DND-41 (cell line): ENCODE data around the gene DNAJC5.

Experiments used
- EZH2 ChIP-seq: IDR thresholded peaks from 3 replicates; pipeline ENCODE4 v1.6.1; 2012; ENCODE audit warnings: borderline replicate concordance, low read depth, mild to moderate bottlenecking, moderate library complexity, low read length, inconsistent platforms; ENCODE audit not compliant: severe bottlenecking
- TF ChIP-seq, protein P1 (sequence below): IDR thresholded peaks from 2 replicates; pipeline ENCODE4 v1.5.1; 2012; ENCODE audit warnings: borderline replicate concordance, low read length, moderate library complexity, mild to moderate bottlenecking; ENCODE audit not compliant: poor library complexity, severe bottlenecking; ENCODE audit errors: extremely low read depth

DNA sequence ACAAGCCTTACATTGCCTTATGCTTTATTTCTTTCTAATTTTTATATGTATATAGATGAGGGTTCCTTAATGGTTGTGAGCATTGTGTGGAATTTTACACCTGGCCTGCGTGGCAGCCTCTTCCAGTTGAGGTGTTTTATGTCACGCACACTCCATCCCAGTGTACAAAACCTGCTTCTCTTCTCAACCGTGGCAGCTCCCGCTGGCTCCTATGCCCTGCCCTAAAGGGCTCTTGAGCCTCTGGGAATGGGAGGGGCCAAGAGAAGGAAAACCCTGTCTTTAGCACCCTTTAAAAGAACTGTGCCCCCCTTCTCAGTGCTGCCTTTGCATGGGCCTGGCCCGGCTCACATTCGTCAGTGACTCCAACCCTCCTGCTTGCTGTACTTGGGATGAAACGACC is 4.3 kb upstream of the DNAJC5 start:
- TF ChIP-seq, protein P1, sequence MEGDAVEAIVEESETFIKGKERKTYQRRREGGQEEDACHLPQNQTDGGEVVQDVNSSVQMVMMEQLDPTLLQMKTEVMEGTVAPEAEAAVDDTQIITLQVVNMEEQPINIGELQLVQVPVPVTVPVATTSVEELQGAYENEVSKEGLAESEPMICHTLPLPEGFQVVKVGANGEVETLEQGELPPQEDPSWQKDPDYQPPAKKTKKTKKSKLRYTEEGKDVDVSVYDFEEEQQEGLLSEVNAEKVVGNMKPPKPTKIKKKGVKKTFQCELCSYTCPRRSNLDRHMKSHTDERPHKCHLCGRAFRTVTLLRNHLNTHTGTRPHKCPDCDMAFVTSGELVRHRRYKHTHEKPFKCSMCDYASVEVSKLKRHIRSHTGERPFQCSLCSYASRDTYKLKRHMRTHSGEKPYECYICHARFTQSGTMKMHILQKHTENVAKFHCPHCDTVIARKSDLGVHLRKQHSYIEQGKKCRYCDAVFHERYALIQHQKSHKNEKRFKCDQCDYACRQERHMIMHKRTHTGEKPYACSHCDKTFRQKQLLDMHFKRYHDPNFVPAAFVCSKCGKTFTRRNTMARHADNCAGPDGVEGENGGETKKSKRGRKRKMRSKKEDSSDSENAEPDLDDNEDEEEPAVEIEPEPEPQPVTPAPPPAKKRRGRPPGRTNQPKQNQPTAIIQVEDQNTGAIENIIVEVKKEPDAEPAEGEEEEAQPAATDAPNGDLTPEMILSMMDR = no peak
- TF ChIP-seq EZH2 = no peak
